HepG2 (cell line): Measurements from ENCODE around the gene FBXO24. TPM values are rescaled to one million over a fixed set of nuclear protein-coding genes. Genes with fewer than 3 reads are reported as not detected.

Source experiments
- BRCA1 ChIP-seq: sonication (generic); formaldehyde crosslinking; IDR thresholded peaks from 2 replicates; pipeline ENCODE4 v1.4.0; 2020; ENCODE audit warnings: missing genetic modification reagents
- POLR2A ChIP-seq, 2 experiments: IDR thresholded peaks; 2 replicates each; pipeline ENCODE4 v1.6.1; 2011; ENCODE audit warnings: low read depth in 2 of 2, low read length in 2 of 2, mild to moderate bottlenecking in 1 of 2, moderate library complexity in 1 of 2; ENCODE audit not compliant: insufficient read depth in 1 of 2
- XBP1 ChIP-seq: sonication (generic); formaldehyde crosslinking; IDR thresholded peaks from 2 replicates; pipeline ENCODE4 v1.5.0; 2020; ENCODE audit warnings: missing genetic modification reagents
- ZFP1 ChIP-seq: IDR thresholded peaks from 2 replicates; pipeline ENCODE4 v1.6.1; 2016
- ZNF142 ChIP-seq: sonication (generic); formaldehyde crosslinking; IDR thresholded peaks from 2 replicates; pipeline ENCODE4 v1.4.0; 2020; ENCODE audit warnings: missing genetic modification reagents
- ZNF446 ChIP-seq: sonication (generic); formaldehyde crosslinking; IDR thresholded peaks from 2 replicates; pipeline ENCODE4 v1.5.0; 2020; ENCODE audit warnings: mild to moderate bottlenecking, missing genetic modification reagents
- ZNF530 ChIP-seq: sonication (generic); formaldehyde crosslinking; IDR thresholded peaks from 2 replicates; pipeline ENCODE4 v1.5.0; 2020; ENCODE audit warnings: low read depth, mild to moderate bottlenecking, missing genetic modification reagents
- polyA plus RNA-seq, 8 experiments: library from polyadenylated mRNA; depleted of rRNA in 3 of 8; stranded (reverse) in 7 of 8; unstranded in 1 of 8; fragments of >200 nt; fragmentation: Illumina TruSeq in 4 of 8; extraction: Trizol in 4 of 8; gene quantifications; 2 replicates each; pipeline versions ENCODE4 v1.2.1 to v1.2.3, GENCODE V29; 2011 to 2016; ENCODE audit warnings: low read depth in 4 of 8, missing spikeins in 1 of 8, mixed read lengths in 1 of 8; ENCODE audit not compliant: insufficient read depth in 1 of 8
- total RNA-seq, 5 experiments: library from RNA; depleted of rRNA; stranded (reverse); fragments of >200 nt; fragmentation: Illumina TruSeq; extraction: Trizol; gene quantifications; 2 replicates each; pipeline ENCODE4 v1.2.3, GENCODE V29; 2016; ENCODE audit warnings: low read depth in 1 of 5
- TF ChIP-seq, protein P1 (sequence below): sonication (generic); formaldehyde crosslinking; IDR thresholded peaks from 2 replicates; pipeline ENCODE4 v1.9.0; 2021; ENCODE audit warnings: missing genetic modification reagents, borderline replicate concordance
- TF ChIP-seq, protein P2 (sequence below): sonication (generic); formaldehyde crosslinking; IDR thresholded peaks from 2 replicates; pipeline ENCODE4 v1.4.0; 2020; ENCODE audit warnings: missing genetic modification reagents, borderline replicate concordance
- TF ChIP-seq, protein P3 (sequence below): sonication (generic); formaldehyde crosslinking; IDR thresholded peaks from 2 replicates; pipeline ENCODE4 v1.5.1; 2020; ENCODE audit warnings: mild to moderate bottlenecking, missing genetic modification reagents
- TF ChIP-seq, protein P4 (sequence below): sonication (generic); formaldehyde crosslinking; IDR thresholded peaks from 2 replicates; pipeline ENCODE4 v1.4.0; 2020; ENCODE audit warnings: missing genetic modification reagents, mild to moderate bottlenecking, borderline replicate concordance

The FBXO24 gene
- total and polyA plus RNA-seq, 2 of the 13 experiments (the other 11 are each of a cell fraction or from before 2014, with no cell fraction given) = 0.20 to 0.55 TPM

GRCh38 chr7:100538654-100539435 lies 47.3 kb upstream of the FBXO24 start, which contains the start of gene AGFG2 (continued):
- TF ChIP-seq POLR2A (IDR thresholded peaks at IDR 0.05; ENCODE audit: insufficient read depth in 1 of 2, low read depth in 2 of 2, low read length in 2 of 2) = peak in 1 of 2 experiments; percentile 93; a peak in 3 of 4 replicates
- no peak for TF ChIP-seq XBP1 (CRISPR knock-in tag)
- TF ChIP-seq, protein P1, sequence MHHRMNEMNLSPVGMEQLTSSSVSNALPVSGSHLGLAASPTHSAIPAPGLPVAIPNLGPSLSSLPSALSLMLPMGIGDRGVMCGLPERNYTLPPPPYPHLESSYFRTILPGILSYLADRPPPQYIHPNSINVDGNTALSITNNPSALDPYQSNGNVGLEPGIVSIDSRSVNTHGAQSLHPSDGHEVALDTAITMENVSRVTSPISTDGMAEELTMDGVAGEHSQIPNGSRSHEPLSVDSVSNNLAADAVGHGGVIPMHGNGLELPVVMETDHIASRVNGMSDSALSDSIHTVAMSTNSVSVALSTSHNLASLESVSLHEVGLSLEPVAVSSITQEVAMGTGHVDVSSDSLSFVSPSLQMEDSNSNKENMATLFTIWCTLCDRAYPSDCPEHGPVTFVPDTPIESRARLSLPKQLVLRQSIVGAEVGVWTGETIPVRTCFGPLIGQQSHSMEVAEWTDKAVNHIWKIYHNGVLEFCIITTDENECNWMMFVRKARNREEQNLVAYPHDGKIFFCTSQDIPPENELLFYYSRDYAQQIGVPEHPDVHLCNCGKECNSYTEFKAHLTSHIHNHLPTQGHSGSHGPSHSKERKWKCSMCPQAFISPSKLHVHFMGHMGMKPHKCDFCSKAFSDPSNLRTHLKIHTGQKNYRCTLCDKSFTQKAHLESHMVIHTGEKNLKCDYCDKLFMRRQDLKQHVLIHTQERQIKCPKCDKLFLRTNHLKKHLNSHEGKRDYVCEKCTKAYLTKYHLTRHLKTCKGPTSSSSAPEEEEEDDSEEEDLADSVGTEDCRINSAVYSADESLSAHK (CRISPR knock-in tag) = 0 out of 2 replicates have a peak, but pooled peaks have one; percentile 65
- TF ChIP-seq, protein P2, sequence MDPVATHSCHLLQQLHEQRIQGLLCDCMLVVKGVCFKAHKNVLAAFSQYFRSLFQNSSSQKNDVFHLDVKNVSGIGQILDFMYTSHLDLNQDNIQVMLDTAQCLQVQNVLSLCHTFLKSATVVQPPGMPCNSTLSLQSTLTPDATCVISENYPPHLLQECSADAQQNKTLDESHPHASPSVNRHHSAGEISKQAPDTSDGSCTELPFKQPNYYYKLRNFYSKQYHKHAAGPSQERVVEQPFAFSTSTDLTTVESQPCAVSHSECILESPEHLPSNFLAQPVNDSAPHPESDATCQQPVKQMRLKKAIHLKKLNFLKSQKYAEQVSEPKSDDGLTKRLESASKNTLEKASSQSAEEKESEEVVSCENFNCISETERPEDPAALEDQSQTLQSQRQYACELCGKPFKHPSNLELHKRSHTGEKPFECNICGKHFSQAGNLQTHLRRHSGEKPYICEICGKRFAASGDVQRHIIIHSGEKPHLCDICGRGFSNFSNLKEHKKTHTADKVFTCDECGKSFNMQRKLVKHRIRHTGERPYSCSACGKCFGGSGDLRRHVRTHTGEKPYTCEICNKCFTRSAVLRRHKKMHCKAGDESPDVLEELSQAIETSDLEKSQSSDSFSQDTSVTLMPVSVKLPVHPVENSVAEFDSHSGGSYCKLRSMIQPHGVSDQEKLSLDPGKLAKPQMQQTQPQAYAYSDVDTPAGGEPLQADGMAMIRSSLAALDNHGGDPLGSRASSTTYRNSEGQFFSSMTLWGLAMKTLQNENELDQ = no peak
- 0 out of 2 replicates have a peak, but pooled peaks have one; percentile 8 for TF ChIP-seq ZFP1 (CRISPR knock-in tag)
- TF ChIP-seq, protein P3, sequence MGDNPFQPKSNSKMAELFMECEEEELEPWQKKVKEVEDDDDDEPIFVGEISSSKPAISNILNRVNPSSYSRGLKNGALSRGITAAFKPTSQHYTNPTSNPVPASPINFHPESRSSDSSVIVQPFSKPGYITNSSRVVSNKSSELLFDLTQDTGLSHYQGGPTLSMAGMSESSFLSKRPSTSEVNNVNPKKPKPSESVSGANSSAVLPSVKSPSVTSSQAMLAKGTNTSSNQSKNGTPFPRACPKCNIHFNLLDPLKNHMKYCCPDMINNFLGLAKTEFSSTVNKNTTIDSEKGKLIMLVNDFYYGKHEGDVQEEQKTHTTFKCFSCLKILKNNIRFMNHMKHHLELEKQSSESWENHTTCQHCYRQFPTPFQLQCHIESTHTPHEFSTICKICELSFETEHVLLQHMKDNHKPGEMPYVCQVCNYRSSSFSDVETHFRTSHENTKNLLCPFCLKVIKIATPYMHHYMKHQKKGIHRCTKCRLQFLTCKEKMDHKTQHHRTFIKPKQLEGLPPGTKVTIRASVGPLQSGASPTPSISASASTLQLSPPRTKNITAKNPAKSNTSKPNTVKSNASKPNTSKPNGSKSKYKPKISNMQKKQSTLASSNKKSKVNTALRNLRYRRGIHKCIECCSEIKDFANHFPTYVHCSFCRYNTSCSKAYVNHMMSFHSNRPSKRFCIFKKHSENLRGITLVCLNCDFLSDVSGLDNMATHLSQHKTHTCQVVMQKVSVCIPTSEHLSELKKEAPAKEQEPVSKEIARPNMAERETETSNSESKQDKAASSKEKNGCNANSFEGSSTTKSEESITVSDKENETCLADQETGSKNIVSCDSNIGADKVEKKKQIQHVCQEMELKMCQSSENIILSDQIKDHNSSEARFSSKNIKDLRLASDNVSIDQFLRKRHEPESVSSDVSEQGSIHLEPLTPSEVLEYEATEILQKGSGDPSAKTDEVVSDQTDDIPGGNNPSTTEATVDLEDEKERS (CRISPR knock-in tag) = no peak
- TF ChIP-seq ZNF446 (CRISPR knock-in tag) = peak; percentile 89; the same call in 1 of the 2 replicates
- TF ChIP-seq, protein P4, sequence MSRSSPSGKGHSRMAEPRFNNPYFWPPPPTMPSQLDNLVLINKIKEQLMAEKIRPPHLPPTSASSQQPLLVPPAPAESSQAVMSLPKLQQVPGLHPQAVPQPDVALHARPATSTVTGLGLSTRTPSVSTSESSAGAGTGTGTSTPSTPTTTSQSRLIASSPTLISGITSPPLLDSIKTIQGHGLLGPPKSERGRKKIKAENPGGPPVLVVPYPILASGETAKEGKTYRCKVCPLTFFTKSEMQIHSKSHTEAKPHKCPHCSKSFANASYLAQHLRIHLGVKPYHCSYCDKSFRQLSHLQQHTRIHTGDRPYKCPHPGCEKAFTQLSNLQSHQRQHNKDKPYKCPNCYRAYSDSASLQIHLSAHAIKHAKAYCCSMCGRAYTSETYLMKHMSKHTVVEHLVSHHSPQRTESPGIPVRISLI (CRISPR knock-in tag) = no peak; the same call in 1 of the 2 replicates
- no peak for TF ChIP-seq ZNF142 (CRISPR knock-in tag)
- TF ChIP-seq BRCA1 (CRISPR knock-in tag) = no peak
- no peak for TF ChIP-seq ZNF530 (CRISPR knock-in tag)
